ENCODE measurements around the gene ACBD3.

GRCh38 chr1:226187380-226187779 is 839 bp upstream of the ACBD3 start:
- TF ChIP-seq CTCF (IDR thresholded peaks at IDR 0.05): no peak
- no peak for TF ChIP-seq POLR2A (IDR thresholded peaks at IDR 0.05)

Data from esophagus squamous epithelium (tissue), 4 donors.